ENCODE data around the gene EDN3. TPM values are rescaled to one million over a fixed set of nuclear protein-coding genes. Genes with fewer than 3 reads are reported as not detected.
"Not testable (repeated sequence)": the region's sequence is repeated elsewhere in the genome, so short reads cannot be mapped to it uniquely, and the experiment has no call there.

EDN3 gene
- total RNA-seq, 1 donor from 2014 or later = not detected

- no peak for TF ChIP-seq CTCF (IDR thresholded peaks at IDR 0.05; ENCODE audit: insufficient read depth, low read length, poor library complexity, severe bottlenecking)
- H3K27me3 ChIP-seq (ENCODE audit: control insufficient read depth, insufficient read depth, low read length) = no peaks in the 10 kb centered on the region
- no peak overlapping the region for H3K4me3 ChIP-seq (ENCODE audit: low read depth, low read length)
- H3K36me3 ChIP-seq (ENCODE audit: control insufficient read depth, insufficient read depth, low read length) = no peaks in the 10 kb centered on the region
- no peak for DNase-seq (ENCODE audit: low read depth)
Observed at GRCh38 chr20:59333260-59333845, 32.9 kb downstream of the EDN3 start.

DNA sequence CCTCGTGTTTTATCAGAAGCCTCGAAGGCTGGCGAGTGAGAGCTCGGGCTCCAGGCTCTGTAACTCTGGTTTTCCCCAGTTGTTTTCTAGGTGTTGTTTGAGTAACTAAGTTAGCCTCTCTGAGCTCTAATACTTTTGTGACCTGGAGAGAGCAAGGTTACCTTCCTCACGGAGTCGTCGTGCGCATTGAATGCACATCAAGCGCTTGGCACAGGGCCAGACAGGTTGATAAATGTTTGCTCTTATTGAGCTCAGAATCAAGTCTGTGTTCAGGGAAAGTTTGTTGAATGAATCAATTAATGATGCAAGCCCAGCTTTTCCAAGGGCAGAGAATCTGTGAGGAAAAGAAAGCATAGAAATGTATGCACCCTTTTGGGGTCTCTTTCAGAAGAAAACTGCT is 33.5 kb downstream of the EDN3 start:
- no peak for TF ChIP-seq CTCF (IDR thresholded peaks at IDR 0.05; ENCODE audit: insufficient read depth, low read length, poor library complexity, severe bottlenecking)
- Histone ChIP-seq H3K4me3 (ENCODE audit: low read depth, low read length) (no peak overlapping the region), H3K27me3 (ENCODE audit: control insufficient read depth, insufficient read depth, low read length) (no peaks in the 10 kb centered on the region), H3K36me3 (ENCODE audit: control insufficient read depth, insufficient read depth, low read length) (no peaks in the 10 kb centered on the region)
- no peak for DNase-seq (ENCODE audit: low read depth)

DNA sequence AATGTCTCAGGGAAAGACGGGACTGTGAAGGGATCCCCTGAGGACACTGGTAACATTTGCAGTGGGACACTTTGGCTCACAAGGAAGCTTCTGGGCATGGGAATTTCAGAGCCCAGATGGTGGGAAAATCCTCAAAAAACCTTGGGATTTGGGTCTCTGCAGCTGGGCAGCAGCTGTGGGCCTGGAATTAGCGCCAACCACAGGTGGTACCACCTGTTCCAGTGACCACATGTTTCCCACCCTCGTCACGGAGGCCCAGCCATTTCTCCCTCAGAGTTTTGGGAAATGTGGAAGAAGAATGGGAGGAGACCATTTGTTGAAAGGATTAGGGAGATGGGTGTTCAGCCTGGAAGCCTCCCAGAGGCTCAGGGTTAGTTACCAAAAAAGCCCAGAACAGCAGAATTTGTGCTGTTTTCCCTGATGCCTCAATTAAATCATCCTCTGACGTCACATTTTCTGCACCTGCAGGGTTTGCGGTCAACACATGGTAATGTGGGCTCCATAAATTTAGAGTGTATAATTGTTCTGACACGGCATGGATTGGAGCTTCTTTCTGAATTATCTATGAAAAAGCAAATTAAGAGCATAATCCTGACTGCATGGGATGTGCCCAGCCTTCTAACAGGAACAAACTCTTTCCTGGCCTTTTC is 34.4 kb downstream of the EDN3 start:
- no peak for DNase-seq (ENCODE audit: low read depth)
- TF ChIP-seq CTCF (IDR thresholded peaks at IDR 0.05; ENCODE audit: insufficient read depth, low read length, poor library complexity, severe bottlenecking) = no peak
- Histone ChIP-seq H3K36me3 (ENCODE audit: control insufficient read depth, insufficient read depth, low read length) (no peaks in the 10 kb centered on the region), H3K4me3 (ENCODE audit: low read depth, low read length) (no peak overlapping the region), H3K27me3 (ENCODE audit: control insufficient read depth, insufficient read depth, low read length) (no peaks in the 10 kb centered on the region)

- TF ChIP-seq CTCF (IDR thresholded peaks at IDR 0.05; ENCODE audit: insufficient read depth, low read length, poor library complexity, severe bottlenecking) = no peak
- no peak overlapping the region for H3K4me3 ChIP-seq (ENCODE audit: low read depth, low read length)
- DNase-seq (ENCODE audit: low read depth) = no peak
- no peaks in the 10 kb centered on the region for H3K36me3 ChIP-seq (ENCODE audit: control insufficient read depth, insufficient read depth, low read length)
- no peaks in the 10 kb centered on the region for H3K27me3 ChIP-seq (ENCODE audit: control insufficient read depth, insufficient read depth, low read length)
Observed at GRCh38 chr20:59335377-59335776, 35.0 kb downstream of the EDN3 start.

- no peaks in the 10 kb centered on the region for H3K36me3 ChIP-seq (ENCODE audit: control insufficient read depth, insufficient read depth, low read length)
- no peak for DNase-seq (ENCODE audit: low read depth)
- no peak overlapping the region for H3K4me3 ChIP-seq (ENCODE audit: low read depth, low read length)
- TF ChIP-seq CTCF (IDR thresholded peaks at IDR 0.05; ENCODE audit: insufficient read depth, low read length, poor library complexity, severe bottlenecking) = no peak
- no peaks in the 10 kb centered on the region for H3K27me3 ChIP-seq (ENCODE audit: control insufficient read depth, insufficient read depth, low read length)
Observed at GRCh38 chr20:59336540-59336939, 36.1 kb downstream of the EDN3 start.

DNA sequence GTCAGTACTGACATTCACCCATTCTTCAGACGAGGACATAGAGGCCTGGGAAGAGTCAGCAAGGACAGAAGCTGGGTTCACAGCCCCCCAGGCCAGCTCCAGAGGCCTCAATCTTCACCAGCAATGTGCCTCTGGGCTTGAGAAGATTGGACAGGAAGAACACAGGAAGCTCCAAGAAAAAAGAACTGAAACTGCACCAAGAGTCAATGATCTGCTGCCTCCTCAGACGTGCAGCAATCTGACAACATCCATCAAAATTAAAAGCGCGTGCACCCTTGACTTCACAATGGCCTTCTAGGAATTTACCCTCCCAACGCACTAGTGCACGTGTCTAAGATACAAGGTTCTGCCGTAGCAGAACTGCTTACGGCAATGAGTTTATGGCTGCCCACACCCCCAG is 38.0 kb downstream of the EDN3 start:
- DNase-seq (ENCODE audit: low read depth); H3K27me3 ChIP-seq (ENCODE audit: control insufficient read depth, insufficient read depth, low read length); H3K4me3 ChIP-seq (ENCODE audit: low read depth, low read length); H3K36me3 ChIP-seq (ENCODE audit: control insufficient read depth, insufficient read depth, low read length): not testable (repeated sequence)

All from kidney epithelial cell (primary cell).